ENCODE measurements around the gene LINGO4.

Gene LINGO4

DNA sequence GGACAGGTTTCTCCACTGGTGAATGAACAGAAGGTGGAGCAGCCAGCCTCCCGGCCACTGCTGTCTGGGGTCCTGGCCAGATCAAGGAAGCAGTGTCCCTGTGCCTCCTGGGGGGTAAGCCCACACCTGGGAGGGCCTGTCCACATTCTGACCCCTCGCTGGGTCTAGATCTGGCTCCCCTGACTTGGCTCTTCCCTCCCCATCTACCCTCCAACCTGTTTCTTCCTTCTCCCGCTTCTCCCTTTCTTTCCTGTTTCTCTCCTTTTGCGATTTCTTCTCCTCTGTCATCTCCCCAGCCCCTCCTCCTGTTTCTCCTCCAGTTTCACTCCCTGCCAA, 26.0 kb upstream of the LINGO4 start:
- H3K27ac ChIP-seq (ENCODE audit: low read length): peak overlapping the region; percentile 54; the same call in 1 of the 2 replicates
- H3K36me3 ChIP-seq (ENCODE audit: insufficient read depth, low read length): no peaks in the 10 kb centered on the region
- H3K9me3 ChIP-seq (ENCODE audit: insufficient read depth, low read length, severe bottlenecking): no peaks in the 10 kb centered on the region
- no peak overlapping the region for H3K4me2 ChIP-seq (ENCODE audit: insufficient read depth, low read length)
- H2AFZ ChIP-seq (ENCODE audit: low read depth, low read length): no peak overlapping the region
- DNase-seq (no peak), ATAC-seq (ENCODE audit: insufficient read depth, low read depth) (no peak)
- no peak for TF ChIP-seq EZH2 (IDR thresholded peaks at IDR 0.05; ENCODE audit: borderline replicate concordance, low read depth, low read length, severe bottlenecking)
- TF ChIP-seq, protein P1, sequence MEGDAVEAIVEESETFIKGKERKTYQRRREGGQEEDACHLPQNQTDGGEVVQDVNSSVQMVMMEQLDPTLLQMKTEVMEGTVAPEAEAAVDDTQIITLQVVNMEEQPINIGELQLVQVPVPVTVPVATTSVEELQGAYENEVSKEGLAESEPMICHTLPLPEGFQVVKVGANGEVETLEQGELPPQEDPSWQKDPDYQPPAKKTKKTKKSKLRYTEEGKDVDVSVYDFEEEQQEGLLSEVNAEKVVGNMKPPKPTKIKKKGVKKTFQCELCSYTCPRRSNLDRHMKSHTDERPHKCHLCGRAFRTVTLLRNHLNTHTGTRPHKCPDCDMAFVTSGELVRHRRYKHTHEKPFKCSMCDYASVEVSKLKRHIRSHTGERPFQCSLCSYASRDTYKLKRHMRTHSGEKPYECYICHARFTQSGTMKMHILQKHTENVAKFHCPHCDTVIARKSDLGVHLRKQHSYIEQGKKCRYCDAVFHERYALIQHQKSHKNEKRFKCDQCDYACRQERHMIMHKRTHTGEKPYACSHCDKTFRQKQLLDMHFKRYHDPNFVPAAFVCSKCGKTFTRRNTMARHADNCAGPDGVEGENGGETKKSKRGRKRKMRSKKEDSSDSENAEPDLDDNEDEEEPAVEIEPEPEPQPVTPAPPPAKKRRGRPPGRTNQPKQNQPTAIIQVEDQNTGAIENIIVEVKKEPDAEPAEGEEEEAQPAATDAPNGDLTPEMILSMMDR (IDR thresholded peaks at IDR 0.05; ENCODE audit: borderline replicate concordance, extremely low read depth, low read length, poor library complexity, severe bottlenecking): no peak
- H3K4me3 ChIP-seq (ENCODE audit: low read depth in 1 of 2, low read length in 2 of 2): no peak overlapping the region
- H3K4me1 ChIP-seq (ENCODE audit: insufficient read depth, low read length): peaks cover 70% of the 10 kb centered on the region
- H3K9ac ChIP-seq (ENCODE audit: low read depth, low read length): no peak overlapping the region
- H3K79me2 ChIP-seq (ENCODE audit: insufficient read depth, low read length): peaks cover 2% of the 10 kb centered on the region
- H4K20me1 ChIP-seq (ENCODE audit: insufficient read depth, low read length): no peaks in the 10 kb centered on the region
- H3K27me3 ChIP-seq (ENCODE audit: insufficient read depth, low read length, poor library complexity): no peaks in the 10 kb centered on the region

DNA sequence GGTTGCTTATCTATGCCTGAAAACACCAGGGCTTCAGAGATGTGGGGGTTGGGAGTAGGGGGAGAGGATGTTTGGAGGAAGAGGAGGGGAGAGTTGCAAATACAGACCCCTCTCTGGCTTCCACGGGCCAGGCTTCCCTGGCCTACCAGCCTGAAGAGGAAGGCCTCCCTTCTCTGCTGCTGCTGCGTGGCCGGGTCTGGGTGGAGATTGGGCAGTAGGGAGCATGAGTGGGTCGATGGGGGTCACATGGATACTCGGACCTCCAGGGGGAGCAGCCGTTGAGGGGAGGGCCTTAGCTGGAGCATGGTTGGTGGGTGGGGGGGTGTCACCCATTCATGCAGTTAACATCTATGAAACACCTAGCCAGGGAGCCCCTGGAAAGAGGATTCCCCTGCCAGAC, 24.8 kb upstream of the LINGO4 start:
- ATAC-seq (ENCODE audit: insufficient read depth, low read depth) (no peak), DNase-seq (no peak)
- TF ChIP-seq EZH2 (IDR thresholded peaks at IDR 0.05; ENCODE audit: borderline replicate concordance, low read depth, low read length, severe bottlenecking): no peak
- TF ChIP-seq, protein P1 (IDR thresholded peaks at IDR 0.05; ENCODE audit: borderline replicate concordance, extremely low read depth, low read length, poor library complexity, severe bottlenecking): no peak
- Histone ChIP-seq H3K4me2 (ENCODE audit: insufficient read depth, low read length) (no peak overlapping the region), H2AFZ (ENCODE audit: low read depth, low read length) (no peak overlapping the region), H3K9ac (ENCODE audit: low read depth, low read length) (peak overlapping the region; percentile 58; the same call in 1 of the 2 replicates), H3K27ac (ENCODE audit: low read length) (peak overlapping the region; percentile 91), H3K79me2 (ENCODE audit: insufficient read depth, low read length) (peaks cover 12% of the 10 kb centered on the region), H3K27me3 (ENCODE audit: insufficient read depth, low read length, poor library complexity) (no peaks in the 10 kb centered on the region), H3K4me3 (ENCODE audit: low read depth in 1 of 2, low read length in 2 of 2) (no peak overlapping the region), H3K4me1 (ENCODE audit: insufficient read depth, low read length) (peaks cover 75% of the 10 kb centered on the region), H3K9me3 (ENCODE audit: insufficient read depth, low read length, severe bottlenecking) (no peaks in the 10 kb centered on the region), H4K20me1 (ENCODE audit: insufficient read depth, low read length) (no peaks in the 10 kb centered on the region), H3K36me3 (ENCODE audit: insufficient read depth, low read length) (no peaks in the 10 kb centered on the region)

DNA sequence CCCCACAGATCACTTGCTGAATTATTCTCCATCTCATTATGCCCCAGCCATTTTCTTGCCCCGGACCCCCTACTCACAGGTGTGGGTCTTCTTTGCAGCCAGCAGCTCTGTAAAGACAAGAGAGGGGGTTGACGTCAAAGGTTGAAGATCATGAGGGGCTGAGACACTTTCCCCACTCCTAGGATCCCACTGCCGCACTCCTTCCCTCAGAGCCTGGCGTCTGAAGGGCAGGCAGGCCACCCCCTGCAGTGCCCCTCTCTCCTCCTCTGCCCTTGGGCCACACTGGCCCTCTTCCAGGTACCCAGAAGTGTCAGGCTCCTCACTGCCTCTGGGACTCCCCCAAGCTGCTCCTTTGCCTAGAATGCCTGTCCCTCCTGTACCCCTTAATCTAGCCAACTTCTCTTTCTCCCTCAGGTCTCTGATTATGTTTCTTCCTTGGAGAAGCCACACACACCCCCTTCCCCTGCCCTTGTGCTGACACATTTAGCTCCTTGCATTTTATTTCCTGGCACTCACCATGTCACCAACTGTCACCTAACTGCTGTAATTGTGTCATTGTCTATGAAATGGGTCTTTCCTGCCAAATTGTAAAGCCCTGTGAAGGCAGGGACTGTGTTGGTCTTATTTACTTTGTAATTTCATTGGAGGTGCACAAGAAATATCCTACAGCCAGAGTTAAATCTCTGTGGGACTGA, 24.3 kb upstream of the LINGO4 start:
- TF ChIP-seq, protein P1 (IDR thresholded peaks at IDR 0.05; ENCODE audit: borderline replicate concordance, extremely low read depth, low read length, poor library complexity, severe bottlenecking): no peak
- no peak for TF ChIP-seq EZH2 (IDR thresholded peaks at IDR 0.05; ENCODE audit: borderline replicate concordance, low read depth, low read length, severe bottlenecking)
- Histone ChIP-seq H2AFZ (ENCODE audit: low read depth, low read length) (no peak overlapping the region), H4K20me1 (ENCODE audit: insufficient read depth, low read length) (no peaks in the 10 kb centered on the region), H3K4me2 (ENCODE audit: insufficient read depth, low read length) (peak overlapping the region; percentile 66), H3K79me2 (ENCODE audit: insufficient read depth, low read length) (peaks cover 17% of the 10 kb centered on the region), H3K9ac (ENCODE audit: low read depth, low read length) (peak overlapping the region; percentile 58), H3K4me1 (ENCODE audit: insufficient read depth, low read length) (peaks cover 79% of the 10 kb centered on the region), H3K27me3 (ENCODE audit: insufficient read depth, low read length, poor library complexity) (no peaks in the 10 kb centered on the region), H3K9me3 (ENCODE audit: insufficient read depth, low read length, severe bottlenecking) (no peaks in the 10 kb centered on the region), H3K4me3 (ENCODE audit: low read depth in 1 of 2, low read length in 2 of 2) (no peak overlapping the region), H3K36me3 (ENCODE audit: insufficient read depth, low read length) (no peaks in the 10 kb centered on the region), H3K27ac (ENCODE audit: low read length) (peak overlapping the region; percentile 91)
- ATAC-seq (ENCODE audit: insufficient read depth, low read depth): peak; percentile 20
- peak; percentile 46 for DNase-seq

Measured in DND-41 (cell line).